HepG2 (cell line): Measurements from ENCODE around the gene EIF4E1B. TPM values are rescaled to one million over a fixed set of nuclear protein-coding genes. Genes with fewer than 3 reads are reported as not detected.

Experiments
- CC2D1A ChIP-seq: sonication (generic); formaldehyde crosslinking; IDR thresholded peaks from 2 replicates; pipeline ENCODE4 v1.8.1; 2023; ENCODE audit warnings: mild to moderate bottlenecking, missing genetic modification reagents
- KIAA2018 ChIP-seq: sonication (generic); formaldehyde crosslinking; IDR thresholded peaks from 2 replicates; pipeline ENCODE4 v1.5.0; 2020; ENCODE audit warnings: mild to moderate bottlenecking, missing genetic modification reagents, borderline replicate concordance
- MAFF ChIP-seq: IDR thresholded peaks from 2 replicates; pipeline ENCODE4 v1.6.1; 2011; ENCODE audit warnings: low read depth, low read length, improper control_type of control experiment
- NFAT5 ChIP-seq: sonication (generic); formaldehyde crosslinking; IDR thresholded peaks from 2 replicates; pipeline ENCODE4 v1.4.0; 2020; ENCODE audit warnings: missing genetic modification reagents
- ZBTB21 ChIP-seq: sonication (generic); formaldehyde crosslinking; IDR thresholded peaks from 2 replicates; pipeline ENCODE4 v1.4.0; 2020; ENCODE audit warnings: missing genetic modification reagents
- ZNF33A ChIP-seq: sonication (generic); formaldehyde crosslinking; IDR thresholded peaks from 2 replicates; pipeline ENCODE4 v1.5.1; 2020; ENCODE audit warnings: missing genetic modification reagents, mild to moderate bottlenecking, moderate library complexity, borderline replicate concordance
- ZNF577 ChIP-seq: sonication (generic); formaldehyde crosslinking; IDR thresholded peaks from 2 replicates; pipeline ENCODE4 v1.4.0; 2020; ENCODE audit warnings: mild to moderate bottlenecking, low read depth, missing genetic modification reagents, borderline replicate concordance
- ZNF672 ChIP-seq: sonication (generic); formaldehyde crosslinking; IDR thresholded peaks from 2 replicates; pipeline ENCODE4 v1.8.1; 2022; ENCODE audit warnings: missing genetic modification reagents
- polyA plus RNA-seq, 8 experiments: library from polyadenylated mRNA; depleted of rRNA in 3 of 8; stranded (reverse) in 7 of 8; unstranded in 1 of 8; fragments of >200 nt; fragmentation: Illumina TruSeq in 4 of 8; extraction: Trizol in 4 of 8; gene quantifications; 2 replicates each; pipeline versions ENCODE4 v1.2.1 to v1.2.3, GENCODE V29; 2011 to 2016; ENCODE audit warnings: low read depth in 4 of 8, missing spikeins in 1 of 8, mixed read lengths in 1 of 8; ENCODE audit not compliant: insufficient read depth in 1 of 8
- total RNA-seq, 5 experiments: library from RNA; depleted of rRNA; stranded (reverse); fragments of >200 nt; fragmentation: Illumina TruSeq; extraction: Trizol; gene quantifications; 2 replicates each; pipeline ENCODE4 v1.2.3, GENCODE V29; 2016; ENCODE audit warnings: low read depth in 1 of 5

EIF4E1B gene
- total and polyA plus RNA-seq, 2 of the 13 experiments (the other 11 are each of a cell fraction or from before 2014, with no cell fraction given): not detected

- TF ChIP-seq KIAA2018 (CRISPR knock-in tag) (no peak), ZNF33A (CRISPR knock-in tag) (no peak), ZBTB21 (CRISPR knock-in tag) (no peak), ZNF577 (CRISPR knock-in tag) (no peak), NFAT5 (CRISPR knock-in tag) (no peak), MAFF (no peak), CC2D1A (CRISPR knock-in tag) (no peak), ZNF672 (CRISPR knock-in tag) (no peak)
- TF ChIP-seq, all 625 proteins: peak for 0
These were observed 35.9 kb upstream of the EIF4E1B start (continued) for GRCh38 chr5:176594554-176594953.
